OCI-LY3 (cell line): Measurements from ENCODE around the gene MISP.

Source experiments
- CTCF ChIP-seq: fragments of 200-600, 300-600 bp; sonication (generic); IDR thresholded peaks from 2 replicates; pipeline ENCODE4 v1.5.1; 2014; ENCODE audit warnings: antibody characterized with exemption, low read length, low read depth
- EZH2phosphoT487 ChIP-seq: fragments of 200-600 bp; shearing (Covaris generic); IDR thresholded peaks from 2 replicates; pipeline ENCODE4 v1.6.1; 2018; ENCODE audit warnings: antibody characterized with exemption, mixed run types, low read depth

GRCh38 chr19:778910-779653 is 28.2 kb downstream of the MISP start:
- TF ChIP-seq CTCF (no peak), EZH2phosphoT487 (no peak)
